ENCODE data around the gene WLS. TPM values are rescaled to one million over a fixed set of nuclear protein-coding genes. Genes with fewer than 3 reads are reported as not detected.

The WLS gene
- total RNA-seq, 2 donors from 2014 or later = 74.5 to 92.1 TPM

DNA sequence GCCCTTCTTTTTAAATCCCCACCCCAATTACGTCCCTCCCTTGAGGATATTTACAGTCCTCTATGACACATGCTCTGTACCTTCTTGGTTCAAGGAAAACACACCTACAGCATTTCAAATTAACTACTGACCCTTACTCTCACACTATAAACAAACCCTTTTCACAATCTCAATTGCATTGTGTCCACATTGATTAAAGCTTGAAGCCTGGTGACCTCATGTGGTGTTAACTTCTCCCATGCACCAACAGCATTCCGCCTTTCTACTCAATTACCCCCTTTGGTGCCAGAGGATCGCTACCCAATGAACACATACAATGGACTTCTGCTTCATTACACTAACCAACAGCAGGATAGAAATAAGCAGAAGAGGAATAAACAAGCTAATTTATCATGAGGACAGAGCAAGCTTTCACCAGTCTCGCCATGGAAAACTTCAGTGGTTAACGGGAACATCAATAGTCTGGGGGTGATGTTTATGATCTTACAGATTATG, 15.2 kb downstream of the WLS start:
- WGBS = 84% methylated on average over 5 of the region's 5 CpGs
- Histone ChIP-seq H3K4me1 (replicated peaks) (peaks cover 4% of the 10 kb centered on the region), H3K27ac (no peak overlapping the region), H3K4me3 (no peak overlapping the region), H3K9me3 (no peaks in the 10 kb centered on the region), H3K27me3 (replicated peaks; ENCODE audit: insufficient read depth) (no peaks in the 10 kb centered on the region), H3K36me3 (no peaks in the 10 kb centered on the region)
- TF ChIP-seq POLR2AphosphoS5 (IDR thresholded peaks at IDR 0.05) = no peak
- no peak for TF ChIP-seq POLR2A (IDR thresholded peaks at IDR 0.05)
- TF ChIP-seq, protein P1, sequence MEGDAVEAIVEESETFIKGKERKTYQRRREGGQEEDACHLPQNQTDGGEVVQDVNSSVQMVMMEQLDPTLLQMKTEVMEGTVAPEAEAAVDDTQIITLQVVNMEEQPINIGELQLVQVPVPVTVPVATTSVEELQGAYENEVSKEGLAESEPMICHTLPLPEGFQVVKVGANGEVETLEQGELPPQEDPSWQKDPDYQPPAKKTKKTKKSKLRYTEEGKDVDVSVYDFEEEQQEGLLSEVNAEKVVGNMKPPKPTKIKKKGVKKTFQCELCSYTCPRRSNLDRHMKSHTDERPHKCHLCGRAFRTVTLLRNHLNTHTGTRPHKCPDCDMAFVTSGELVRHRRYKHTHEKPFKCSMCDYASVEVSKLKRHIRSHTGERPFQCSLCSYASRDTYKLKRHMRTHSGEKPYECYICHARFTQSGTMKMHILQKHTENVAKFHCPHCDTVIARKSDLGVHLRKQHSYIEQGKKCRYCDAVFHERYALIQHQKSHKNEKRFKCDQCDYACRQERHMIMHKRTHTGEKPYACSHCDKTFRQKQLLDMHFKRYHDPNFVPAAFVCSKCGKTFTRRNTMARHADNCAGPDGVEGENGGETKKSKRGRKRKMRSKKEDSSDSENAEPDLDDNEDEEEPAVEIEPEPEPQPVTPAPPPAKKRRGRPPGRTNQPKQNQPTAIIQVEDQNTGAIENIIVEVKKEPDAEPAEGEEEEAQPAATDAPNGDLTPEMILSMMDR (IDR thresholded peaks at IDR 0.05) = no peak
- DNase-seq (ENCODE audit: low spot score) = no peak
- intact Hi-C loops (cut with DNase I) = no loop called here

DNA sequence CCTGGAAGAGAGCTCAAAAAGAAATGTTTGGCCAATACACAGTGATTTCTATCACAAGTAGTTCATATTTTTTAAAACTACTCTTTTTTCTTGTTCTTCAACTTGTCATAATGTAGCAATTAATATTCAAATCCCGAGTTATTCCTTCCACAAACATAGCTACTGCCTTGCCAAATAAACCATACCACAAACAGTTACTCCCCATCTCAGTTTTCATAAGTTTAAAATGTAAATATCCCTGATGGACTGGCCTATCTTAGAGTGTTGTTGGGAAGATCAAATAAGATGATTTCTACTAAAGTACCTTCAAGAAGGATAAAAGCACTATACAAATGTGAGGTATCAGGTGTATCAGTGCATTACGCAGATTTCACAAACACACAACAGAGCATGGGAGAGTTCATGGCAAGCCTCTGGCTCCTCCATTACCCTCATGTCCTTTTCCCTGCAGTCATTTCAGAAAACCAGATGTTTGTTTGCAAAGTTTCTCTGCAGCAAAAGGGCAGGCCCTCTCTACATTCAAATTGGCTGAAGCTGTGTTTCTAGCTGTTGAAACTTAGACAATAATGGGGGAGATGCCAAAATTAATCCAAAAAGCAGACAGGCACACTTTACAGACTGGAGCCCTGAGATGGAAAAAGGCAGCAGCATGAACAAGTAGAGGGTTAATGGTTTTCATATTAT, 16.1 kb downstream of the WLS start:
- H3K4me3 ChIP-seq = no peak overlapping the region
- no peaks in the 10 kb centered on the region for H3K27me3 ChIP-seq (replicated peaks; ENCODE audit: insufficient read depth)
- TF ChIP-seq, protein P1 (IDR thresholded peaks at IDR 0.05) = no peak
- no peak for TF ChIP-seq POLR2A (IDR thresholded peaks at IDR 0.05)
- no peak for TF ChIP-seq POLR2AphosphoS5 (IDR thresholded peaks at IDR 0.05)
- WGBS = 38% methylated on average over 2 of the region's 2 CpGs
- H3K4me1 ChIP-seq (replicated peaks) = peaks cover 4% of the 10 kb centered on the region
- H3K36me3 ChIP-seq = no peaks in the 10 kb centered on the region
- no peaks in the 10 kb centered on the region for H3K9me3 ChIP-seq
- DNase-seq (ENCODE audit: low spot score) = no peak
- H3K27ac ChIP-seq = no peak overlapping the region
- intact Hi-C loops (cut with DNase I) = no loop called here

DNA sequence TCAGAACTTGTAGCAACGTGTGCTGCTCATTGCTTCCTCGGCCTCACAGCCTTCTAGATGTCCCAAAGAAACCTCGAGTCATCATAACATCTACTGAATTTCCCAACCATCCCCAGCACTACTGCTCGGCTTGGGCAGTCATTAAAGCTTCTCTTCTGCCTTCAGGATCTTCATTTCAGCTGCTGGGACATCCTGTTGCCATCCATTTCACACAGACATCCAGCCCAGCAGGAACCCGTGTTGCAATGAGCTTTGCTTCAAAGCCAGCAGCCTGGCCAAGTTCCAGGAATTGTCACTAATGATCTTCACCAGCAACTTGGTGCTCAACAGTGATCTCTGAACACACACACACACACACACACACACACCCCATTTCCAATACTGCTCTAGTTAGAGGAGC, 18.5 kb downstream of the WLS start:
- TF ChIP-seq, protein P1 (IDR thresholded peaks at IDR 0.05) = no peak
- peak; percentile 14 for TF ChIP-seq POLR2AphosphoS5 (IDR thresholded peaks at IDR 0.05)
- Histone ChIP-seq H3K9me3 (no peaks in the 10 kb centered on the region), H3K36me3 (no peaks in the 10 kb centered on the region), H3K27ac (peak overlapping the region in 1 of 2 donors; percentile 22), H3K4me1 (replicated peaks) (peaks cover 4% of the 10 kb centered on the region), H3K27me3 (replicated peaks; ENCODE audit: insufficient read depth) (no peaks in the 10 kb centered on the region), H3K4me3 (no peak overlapping the region)
- intact Hi-C loops (cut with DNase I) = no loop called here
- WGBS = 41% methylated on average over 5 of the region's 5 CpGs
- peak; percentile 57 for DNase-seq (ENCODE audit: low spot score)

DNA sequence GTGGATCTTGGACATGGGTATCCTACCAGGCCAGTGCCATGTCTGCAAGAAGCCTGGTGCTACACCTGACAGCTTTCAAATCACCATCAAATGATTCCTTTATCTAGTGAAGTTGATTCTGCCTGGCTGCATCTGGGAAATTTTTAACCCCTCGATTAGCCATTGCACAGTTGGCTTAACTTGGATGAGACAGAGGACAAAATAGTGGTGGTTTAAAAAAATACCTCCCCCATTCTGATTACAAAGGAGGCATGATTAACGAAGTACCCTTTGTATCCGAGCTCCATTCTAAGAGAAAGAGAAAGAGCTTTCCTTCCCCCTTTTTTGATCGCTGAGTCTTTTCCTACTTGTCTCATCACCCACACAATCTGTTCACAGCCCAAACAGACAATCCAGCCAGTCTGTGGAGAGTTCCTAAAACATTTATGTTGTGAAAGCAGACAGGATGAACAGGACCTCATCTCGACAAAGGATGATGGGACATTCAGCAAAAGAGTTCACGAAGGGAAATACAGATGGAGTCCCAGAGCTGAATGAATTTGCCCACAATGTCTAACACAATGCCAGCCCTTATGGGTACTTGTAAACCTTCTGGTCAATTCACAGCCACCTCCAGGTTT, 20.5 kb downstream of the WLS start:
- Histone ChIP-seq H3K9me3 (no peaks in the 10 kb centered on the region), H3K27ac (no peak overlapping the region), H3K27me3 (replicated peaks; ENCODE audit: insufficient read depth) (no peaks in the 10 kb centered on the region), H3K4me1 (replicated peaks) (peaks cover 4% of the 10 kb centered on the region), H3K4me3 (no peak overlapping the region), H3K36me3 (no peaks in the 10 kb centered on the region)
- no peak for DNase-seq (ENCODE audit: low spot score)
- intact Hi-C loops (cut with DNase I) = no loop called here
- 96% methylated on average over 6 of the region's 6 CpGs for WGBS
- TF ChIP-seq, protein P1 (IDR thresholded peaks at IDR 0.05) = no peak
- TF ChIP-seq POLR2AphosphoS5 (IDR thresholded peaks at IDR 0.05) = no peak
- TF ChIP-seq POLR2A (IDR thresholded peaks at IDR 0.05) = no peak

DNA sequence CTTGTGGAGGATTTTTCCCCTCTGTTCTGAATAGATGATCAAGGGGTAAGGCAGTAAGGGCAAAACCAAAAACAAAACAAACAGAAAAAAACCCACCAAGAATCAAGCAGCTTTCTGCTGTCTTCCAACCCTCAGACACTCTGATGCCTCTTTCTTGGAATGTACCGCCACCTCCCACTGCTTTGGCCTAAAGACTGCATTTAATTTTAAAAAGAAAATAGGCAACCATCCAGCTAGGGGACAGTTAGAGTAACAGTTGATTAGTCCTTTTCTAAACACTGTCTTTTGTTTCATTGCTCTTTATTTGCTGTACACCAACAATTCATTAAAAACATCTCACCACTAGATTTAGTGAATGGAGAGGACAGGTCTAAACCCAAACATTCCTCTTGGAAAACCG, 21.5 kb downstream of the WLS start:
- no peak for DNase-seq (ENCODE audit: low spot score)
- Histone ChIP-seq H3K4me3 (no peak overlapping the region), H3K36me3 (no peaks in the 10 kb centered on the region), H3K4me1 (replicated peaks) (peaks cover 4% of the 10 kb centered on the region), H3K9me3 (no peaks in the 10 kb centered on the region), H3K27ac (no peak overlapping the region), H3K27me3 (replicated peaks; ENCODE audit: insufficient read depth) (no peaks in the 10 kb centered on the region)
- WGBS = 59% methylated on average over 2 of the region's 2 CpGs
- TF ChIP-seq, protein P1 (IDR thresholded peaks at IDR 0.05) = no peak
- TF ChIP-seq POLR2A (IDR thresholded peaks at IDR 0.05) (no peak), POLR2AphosphoS5 (IDR thresholded peaks at IDR 0.05) (no peak)
- intact Hi-C loops (cut with DNase I) = no loop called here
